Measurements from ENCODE around the gene XPR1. TPM values are rescaled to one million over a fixed set of nuclear protein-coding genes. Genes with fewer than 3 reads are reported as not detected.

XPR1 gene
- total and polyA plus RNA-seq, 10 of the 15 experiments (the other 5 are each of a cell fraction or from before 2014, with no cell fraction given): 1.1 to 33.9 (median 11.3) TPM

- ChIA-PET POLR2A (interaction anchor here (0.7 kb wide), 1 partner anchor 609 kb away, joined by 3 read pairs; no protein-coding TSS in a partner anchor), SMC1A (ENCODE audit: uncharacterized antibody, unreplicated experiment) (interaction anchor here (0.6 kb wide), 1 partner anchor 31 kb away, joined by 4 read pairs; no protein-coding TSS in a partner anchor), CTCF (interaction anchor here (0.5 to 1.0 kb wide), 3 partner anchors 77 to 716 kb away, joined by 3 read pairs; no protein-coding TSS in a partner anchor), RAD21 (ENCODE audit: unreplicated experiment) (no interaction called here)
- no peaks in the 10 kb centered on the region for H3K4me1 ChIP-seq (ENCODE audit: control insufficient read depth, insufficient read depth, low read length)
- H3K4me2 ChIP-seq (ENCODE audit: control insufficient read depth, insufficient read depth): no peak overlapping the region
- no peak for FAIRE-seq
- DNase-seq (ENCODE audit: low read depth, low spot score): no peak
- 77% methylated on average over 8 of the region's 8 CpGs for WGBS (ENCODE audit: insufficient coverage, insufficient replicate concordance, low lambda C conversion rate, missing lambda C conversion rate)
- no peaks in the 10 kb centered on the region for H3K79me2 ChIP-seq (ENCODE audit: control insufficient read depth, insufficient read depth, low read length)
- no peaks in the 10 kb centered on the region for H3K36me3 ChIP-seq (ENCODE audit: control insufficient read depth in 2 of 2, insufficient read depth in 2 of 2, low read length in 1 of 2)
- no peak overlapping the region for H3K4me3 ChIP-seq
- no peak overlapping the region for H3K9ac ChIP-seq (ENCODE audit: control insufficient read depth, insufficient read depth, low read length)
- no peak overlapping the region for H3K27ac ChIP-seq (ENCODE audit: control insufficient read depth, insufficient read depth)
- in situ Hi-C loops (cut with MboI): no loop called here
- H3K27me3 ChIP-seq (replicated peaks in 1 of 2; ENCODE audit: control insufficient read depth in 2 of 2, insufficient read depth in 2 of 2, low read length in 1 of 2): no peaks in the 10 kb centered on the region; a peak in 1 of 4 replicates
- intact Hi-C loops (cut with micrococcal nuclease; ENCODE audit: unreplicated experiment): no loop called here
- H2AFZ ChIP-seq (ENCODE audit: control insufficient read depth, low read depth, low read length): no peak overlapping the region
- no peak for ATAC-seq
- no peaks in the 10 kb centered on the region for H3K9me3 ChIP-seq (replicated peaks; ENCODE audit: control insufficient read depth, insufficient read depth, low read length)
- no TSS peak for BruUV-seq (replicated peaks)
- H4K20me1 ChIP-seq (ENCODE audit: control insufficient read depth, insufficient read depth): no peaks in the 10 kb centered on the region
- TF ChIP-seq DPF2 (IDR thresholded peaks at IDR 0.05) (no peak), TCF12 (IDR thresholded peaks at IDR 0.05; ENCODE audit: low read depth, low read length) (no peak), BMI1 (IDR thresholded peaks at IDR 0.05; ENCODE audit: borderline replicate concordance) (no peak), EED (IDR thresholded peaks at IDR 0.05; ENCODE audit: low read depth) (no peak), ASH2L (IDR thresholded peaks at IDR 0.05; ENCODE audit: borderline replicate concordance, low read depth) (no peak), EP300 (IDR thresholded peaks at IDR 0.05; ENCODE audit: borderline replicate concordance in 1 of 2, control insufficient read depth in 1 of 2, low read depth in 2 of 2, low read length in 2 of 2) (no peak), ZBTB40 (IDR thresholded peaks at IDR 0.05; ENCODE audit: borderline replicate concordance) (no peak), PAX8 (IDR thresholded peaks at IDR 0.05) (no peak), RAD51 (IDR thresholded peaks at IDR 0.05) (no peak), RAD21 (IDR thresholded peaks at IDR 0.05; ENCODE audit: insufficient read depth, low read depth, low read length) (no peak), CTCF (IDR thresholded peaks at IDR 0.05 in 2 of 3, conservative IDR thresholded peaks at IDR 0.05 in 1 of 3; ENCODE audit: control insufficient read depth in 2 of 3, extremely low read depth in 1 of 3, insufficient read depth in 1 of 3, low read depth in 3 of 3, low read length in 3 of 3) (no peak), ZZZ3 (IDR thresholded peaks at IDR 0.05; ENCODE audit: control insufficient read depth, insufficient read length, low read depth) (no peak), ATF2 (IDR thresholded peaks at IDR 0.05; ENCODE audit: low read length) (no peak), ZBED1 (IDR thresholded peaks at IDR 0.05; ENCODE audit: borderline replicate concordance) (no peak), CREB1 (IDR thresholded peaks at IDR 0.05; ENCODE audit: low read depth) (no peak), SMAD1 (IDR thresholded peaks at IDR 0.05; ENCODE audit: low read depth, partially characterized antibody) (no peak), NFYB (IDR thresholded peaks at IDR 0.05; ENCODE audit: insufficient read depth, low read depth, low read length) (no peak)
Measured at GRCh38 chr1:180584869-180585268, 47.0 kb upstream of the XPR1 start.
